Skeletal muscle satellite cell (primary cell): ENCODE measurements around the gene MOGAT1.

Experiments used
- H3K27me3 ChIP-seq: 2 replicates; pipeline ENCODE4 v1.7.0; 2013; ENCODE audit warnings: low read length; ENCODE audit not compliant: control insufficient read depth, insufficient read depth
- H3K36me3 ChIP-seq: 2 replicates; pipeline ENCODE4 v1.7.0; 2013; ENCODE audit warnings: mild to moderate bottlenecking, control low read depth, low read length; ENCODE audit not compliant: insufficient read depth
- H3K4me1 ChIP-seq: 2 replicates; pipeline ENCODE4 v1.7.0; 2013; ENCODE audit warnings: low read length; ENCODE audit not compliant: control insufficient read depth, insufficient read depth
- H3K4me2 ChIP-seq: 2 replicates; pipeline ENCODE4 v1.7.0; 2013; ENCODE audit warnings: mild to moderate bottlenecking, low read length
- H3K4me3 ChIP-seq: 2 replicates; pipeline ENCODE4 v1.7.0; 2013; ENCODE audit warnings: low read length
- H3K9ac ChIP-seq: 2 replicates; pipeline ENCODE4 v1.7.0; 2013; ENCODE audit warnings: mild to moderate bottlenecking, low read depth, low read length, moderate library complexity
- H3K9me3 ChIP-seq: replicated peaks from 2 replicates; pipeline ENCODE4 v1.7.0; 2013; ENCODE audit warnings: mild to moderate bottlenecking, control low read depth, low read length

Gene MOGAT1

GRCh38 chr2:222701721-222702131 lies 30.3 kb downstream of the MOGAT1 start:
- H3K27me3 ChIP-seq, result no peaks in the 10 kb centered on the region
- H3K36me3 ChIP-seq, result no peaks in the 10 kb centered on the region
- peaks cover 22% of the 10 kb centered on the region for H3K4me1 ChIP-seq
- H3K4me3 ChIP-seq, result no peak overlapping the region
- no peak overlapping the region for H3K9ac ChIP-seq
- no peaks in the 10 kb centered on the region for H3K9me3 ChIP-seq
- no peak overlapping the region for H3K4me2 ChIP-seq

- no peaks in the 10 kb centered on the region for H3K27me3 ChIP-seq
Measured at GRCh38 chr2:222703091-222703490, 31.6 kb downstream of the MOGAT1 start.

GRCh38 chr2:222703886-222704285 lies 32.4 kb downstream of the MOGAT1 start:
- H3K27me3 ChIP-seq, result no peaks in the 10 kb centered on the region
- no peaks in the 10 kb centered on the region for H3K36me3 ChIP-seq
- H3K9ac ChIP-seq, result no peak overlapping the region
- H3K9me3 ChIP-seq, result no peaks in the 10 kb centered on the region
- H3K4me1 ChIP-seq, result peaks cover 42% of the 10 kb centered on the region
- H3K4me2 ChIP-seq, result no peak overlapping the region
- H3K4me3 ChIP-seq, result no peak overlapping the region

More at GRCh38 chr2:222703091-222703490, 31.6 kb downstream of the MOGAT1 start:
- Histone ChIP-seq H3K9me3 (no peaks in the 10 kb centered on the region), H3K4me2 (no peak overlapping the region), H3K36me3 (no peaks in the 10 kb centered on the region), H3K4me3 (no peak overlapping the region), H3K9ac (no peak overlapping the region), H3K4me1 (peaks cover 35% of the 10 kb centered on the region)

GRCh38 chr2:222706616-222707015 lies 35.2 kb downstream of the MOGAT1 start:
- Histone ChIP-seq H3K9me3 (no peaks in the 10 kb centered on the region), H3K4me3 (no peak overlapping the region), H3K36me3 (no peaks in the 10 kb centered on the region), H3K4me1 (peaks cover 50% of the 10 kb centered on the region), H3K27me3 (no peaks in the 10 kb centered on the region), H3K9ac (no peak overlapping the region), H3K4me2 (no peak overlapping the region)

GRCh38 chr2:222707102-222707688 lies 35.7 kb downstream of the MOGAT1 start:
- H3K36me3 ChIP-seq, result no peaks in the 10 kb centered on the region
- no peak overlapping the region for H3K4me2 ChIP-seq
- no peak overlapping the region for H3K4me3 ChIP-seq
- H3K27me3 ChIP-seq, result no peaks in the 10 kb centered on the region
- peaks cover 45% of the 10 kb centered on the region for H3K4me1 ChIP-seq
- no peaks in the 10 kb centered on the region for H3K9me3 ChIP-seq
- H3K9ac ChIP-seq, result peak overlapping the region; percentile 22

GRCh38 chr2:222707689-222708273 lies 36.3 kb downstream of the MOGAT1 start:
- Histone ChIP-seq H3K27me3 (no peaks in the 10 kb centered on the region), H3K4me1 (peaks cover 44% of the 10 kb centered on the region), H3K4me2 (peak overlapping the region; percentile 75), H3K4me3 (no peak overlapping the region), H3K36me3 (no peaks in the 10 kb centered on the region), H3K9ac (peak overlapping the region; percentile 22), H3K9me3 (no peaks in the 10 kb centered on the region)

GRCh38 chr2:222708274-222708710 lies 36.8 kb downstream of the MOGAT1 start:
- Histone ChIP-seq H3K4me1 (peaks cover 40% of the 10 kb centered on the region), H3K4me3 (no peak overlapping the region), H3K9ac (peak overlapping the region; percentile 72), H3K27me3 (no peaks in the 10 kb centered on the region), H3K9me3 (no peaks in the 10 kb centered on the region), H3K36me3 (no peaks in the 10 kb centered on the region), H3K4me2 (peak overlapping the region; percentile 75)

- Histone ChIP-seq H3K27me3 (no peaks in the 10 kb centered on the region), H3K9ac (peak overlapping the region; percentile 72), H3K9me3 (no peaks in the 10 kb centered on the region), H3K4me2 (peak overlapping the region; percentile 75), H3K4me3 (peak overlapping the region; percentile 47), H3K4me1 (peaks cover 35% of the 10 kb centered on the region), H3K36me3 (no peaks in the 10 kb centered on the region)
Measured at GRCh38 chr2:222709191-222709891, 37.9 kb downstream of the MOGAT1 start.

GRCh38 chr2:222710736-222711135 lies 39.3 kb downstream of the MOGAT1 start:
- H3K9ac ChIP-seq, result no peak overlapping the region
- no peaks in the 10 kb centered on the region for H3K9me3 ChIP-seq
- no peaks in the 10 kb centered on the region for H3K27me3 ChIP-seq
- no peaks in the 10 kb centered on the region for H3K36me3 ChIP-seq
- no peak overlapping the region for H3K4me2 ChIP-seq
- no peak overlapping the region for H3K4me3 ChIP-seq
- peaks cover 43% of the 10 kb centered on the region for H3K4me1 ChIP-seq

- H3K4me2 ChIP-seq, result no peak overlapping the region
- H3K9ac ChIP-seq, result no peak overlapping the region
- H3K4me1 ChIP-seq, result peaks cover 43% of the 10 kb centered on the region
- H3K27me3 ChIP-seq, result no peaks in the 10 kb centered on the region
- no peaks in the 10 kb centered on the region for H3K36me3 ChIP-seq
- no peak overlapping the region for H3K4me3 ChIP-seq
- H3K9me3 ChIP-seq, result no peaks in the 10 kb centered on the region
Measured at GRCh38 chr2:222711315-222711940, 40.0 kb downstream of the MOGAT1 start.

GRCh38 chr2:222713002-222713401 lies 41.5 kb downstream of the MOGAT1 start:
- no peaks in the 10 kb centered on the region for H3K9me3 ChIP-seq
- no peak overlapping the region for H3K9ac ChIP-seq
- no peaks in the 10 kb centered on the region for H3K36me3 ChIP-seq
- peaks cover 28% of the 10 kb centered on the region for H3K4me1 ChIP-seq
- H3K4me3 ChIP-seq, result no peak overlapping the region
- no peak overlapping the region for H3K4me2 ChIP-seq
- no peaks in the 10 kb centered on the region for H3K27me3 ChIP-seq
